GM12892 (cell line): ENCODE measurements around the gene KIF6.
"Not testable (repeated sequence)": the region's sequence is repeated elsewhere in the genome, so short reads cannot be mapped to it uniquely, and the experiment has no call there.

Source experiments
- DNase-seq: peaks from one replicate; pipeline ENCODE4 v3.0.0; 2011; ENCODE audit not compliant: insufficient read length
- FAIRE-seq: peaks from 2 replicates; lab custom pipeline; 2011; peaks lifted over from hg19 to GRCh38; lab: Jason Lieb, UNC
- POLR2A ChIP-seq: IDR thresholded peaks from 2 replicates; pipeline ENCODE4 v1.6.1; 2011; ENCODE audit warnings: low read depth, low read length, control low read depth
- POLR2AphosphoS5 ChIP-seq: IDR thresholded peaks from 2 replicates; pipeline ENCODE4 v1.6.1; 2011; ENCODE audit warnings: low read depth, low read length, control low read depth
- TAF1 ChIP-seq: IDR thresholded peaks from 2 replicates; pipeline ENCODE4 v1.6.1; 2011; ENCODE audit warnings: low read depth, mild to moderate bottlenecking, control low read depth, low read length, borderline replicate concordance

Gene KIF6

GRCh38 chr6:39508515-39508914 lies 216.7 kb downstream of the KIF6 start:
- no peak for FAIRE-seq

GRCh38 chr6:39507331-39507998 lies 217.7 kb downstream of the KIF6 start:
- no peak for TF ChIP-seq TAF1
- DNase-seq (no peak), FAIRE-seq (no peak)

More at GRCh38 chr6:39508515-39508914, 216.7 kb downstream of the KIF6 start:
- no peak for TF ChIP-seq TAF1
- no peak for TF ChIP-seq POLR2A
- TF ChIP-seq POLR2AphosphoS5: no peak
- no peak for DNase-seq

- DNase-seq, FAIRE-seq: not testable (repeated sequence)
Observed at GRCh38 chr6:39502362-39502955, 222.7 kb downstream of the KIF6 start.

GRCh38 chr6:39499053-39499452 lies 226.2 kb downstream of the KIF6 start:
- no peak for TF ChIP-seq POLR2A
- no peak for TF ChIP-seq POLR2AphosphoS5
- no peak for TF ChIP-seq TAF1
- no peak for DNase-seq
- FAIRE-seq: no peak

GRCh38 chr6:39498096-39498495 lies 227.1 kb downstream of the KIF6 start:
- DNase-seq (no peak), FAIRE-seq (no peak)
- TF ChIP-seq POLR2A: no peak
- TF ChIP-seq POLR2AphosphoS5: no peak
- TF ChIP-seq TAF1: no peak

- DNase-seq (no peak), FAIRE-seq (no peak)
- TF ChIP-seq POLR2A: no peak
- TF ChIP-seq TAF1: no peak
- no peak for TF ChIP-seq POLR2AphosphoS5
Observed at GRCh38 chr6:39496915-39497314, 228.3 kb downstream of the KIF6 start.

- DNase-seq: no peak
- no peak for TF ChIP-seq POLR2A
- TF ChIP-seq POLR2AphosphoS5: no peak
- no peak for TF ChIP-seq TAF1
- FAIRE-seq: no peak
Observed at GRCh38 chr6:39496456-39496855, 228.8 kb downstream of the KIF6 start.

- TF ChIP-seq POLR2AphosphoS5 (no peak), POLR2A (no peak), TAF1 (no peak)
- FAIRE-seq: no peak
- no peak for DNase-seq
Observed at GRCh38 chr6:39495640-39496039, 229.6 kb downstream of the KIF6 start.

- no peak for DNase-seq
- FAIRE-seq: no peak
- TF ChIP-seq POLR2A: no peak
- TF ChIP-seq TAF1: no peak
- no peak for TF ChIP-seq POLR2AphosphoS5
Observed at GRCh38 chr6:39494998-39495397, 230.2 kb downstream of the KIF6 start.

- FAIRE-seq: no peak
- DNase-seq: no peak
- no peak for TF ChIP-seq TAF1
- no peak for TF ChIP-seq POLR2AphosphoS5
- no peak for TF ChIP-seq POLR2A
Observed at GRCh38 chr6:39493777-39494176, 231.4 kb downstream of the KIF6 start.

GRCh38 chr6:39493174-39493573 lies 232.0 kb downstream of the KIF6 start:
- no peak for TF ChIP-seq TAF1
- TF ChIP-seq POLR2A: no peak
- TF ChIP-seq POLR2AphosphoS5: no peak
- FAIRE-seq: no peak
- no peak for DNase-seq

- FAIRE-seq: no peak
- no peak for DNase-seq
- TF ChIP-seq POLR2AphosphoS5: no peak
- TF ChIP-seq TAF1: no peak
- no peak for TF ChIP-seq POLR2A
Observed at GRCh38 chr6:39490108-39490507, 235.1 kb downstream of the KIF6 start.

- DNase-seq (no peak), FAIRE-seq (no peak)
- TF ChIP-seq TAF1 (no peak), POLR2A (no peak), POLR2AphosphoS5 (no peak)
Observed at GRCh38 chr6:39488255-39488879, 236.8 kb downstream of the KIF6 start.
